H9 (cell line): ENCODE results near the gene RBM22. TPM values are rescaled to one million over a fixed set of nuclear protein-coding genes. Genes with fewer than 3 reads are reported as not detected.

ENCODE experiments used
- DNase-seq: peaks from one replicate; pipeline ENCODE4 v3.0.0-alpha.2; 2017
- H2AFZ ChIP-seq: one replicate; pipeline ENCODE4 v1.6.1; 2013; ENCODE audit warnings: mild to moderate bottlenecking, low read length, control low read depth, moderate library complexity
- H2AK5ac ChIP-seq: 2 replicates; pipeline ENCODE4 v1.6.1; 2013; ENCODE audit warnings: low read length, control low read depth, mixed read lengths; ENCODE audit not compliant: insufficient read length
- H2BK120ac ChIP-seq: one replicate; pipeline ENCODE4 v1.6.1; 2013; ENCODE audit warnings: low read depth, mild to moderate bottlenecking, low read length, control low read depth, inconsistent platforms; ENCODE audit not compliant: poor library complexity, severe bottlenecking
- H2BK12ac ChIP-seq: 2 replicates; pipeline ENCODE4 v1.6.1; 2013; ENCODE audit warnings: low read length, control low read depth, mixed read lengths, low read depth; ENCODE audit not compliant: insufficient read length
- H2BK15ac ChIP-seq: 2 replicates; pipeline ENCODE4 v1.6.1; 2013; ENCODE audit warnings: low read depth, low read length, control low read depth
- H2BK20ac ChIP-seq: one replicate; pipeline ENCODE4 v1.6.1; 2013; ENCODE audit warnings: low read depth, mild to moderate bottlenecking, low read length, control low read depth, inconsistent platforms; ENCODE audit not compliant: poor library complexity, severe bottlenecking
- H2BK5ac ChIP-seq: 2 replicates; pipeline ENCODE4 v1.6.1; 2013; ENCODE audit warnings: low read length, control low read depth, mixed read lengths; ENCODE audit not compliant: insufficient read length
- H3K14ac ChIP-seq: 2 replicates; pipeline ENCODE4 v1.6.1; 2013; ENCODE audit warnings: low read length, control low read depth; ENCODE audit not compliant: insufficient read depth
- H3K18ac ChIP-seq: 2 replicates; pipeline ENCODE4 v1.6.1; 2013; ENCODE audit warnings: low read depth, mild to moderate bottlenecking, mixed read lengths, low read length, control low read depth; ENCODE audit not compliant: insufficient read length
- H3K23ac ChIP-seq: 2 replicates; pipeline ENCODE4 v1.6.1; 2013; ENCODE audit warnings: low read length, control low read depth, mixed read lengths, low read depth; ENCODE audit not compliant: insufficient read length
- H3K23me2 ChIP-seq: 2 replicates; pipeline ENCODE4 v1.6.1; 2013; ENCODE audit warnings: low read depth, mild to moderate bottlenecking, mixed read lengths, low read length, control low read depth; ENCODE audit not compliant: insufficient read length, poor library complexity, severe bottlenecking
- H3K27ac ChIP-seq: 2 replicates; pipeline ENCODE4 v1.5.1; 2013; ENCODE audit warnings: low read length, control low read depth, mixed read lengths, low read depth; ENCODE audit not compliant: insufficient read length
- H3K27me3 ChIP-seq: 2 replicates; pipeline ENCODE4 v1.6.1; 2013; ENCODE audit warnings: low read length, control low read depth, inconsistent platforms; ENCODE audit not compliant: insufficient read depth
- H3K4ac ChIP-seq: 2 replicates; pipeline ENCODE4 v1.6.1; 2013; ENCODE audit warnings: low read depth, mild to moderate bottlenecking, control low read depth, inconsistent platforms, low read length, moderate library complexity
- H3K4me1 ChIP-seq: 2 replicates; pipeline ENCODE4 v1.6.1; 2013; ENCODE audit warnings: low read length, control low read depth, inconsistent platforms; ENCODE audit not compliant: insufficient read depth
- H3K4me2 ChIP-seq: 2 replicates; pipeline ENCODE4 v1.6.1; 2013; ENCODE audit warnings: low read length, control low read depth, mixed read lengths; ENCODE audit not compliant: insufficient read length, insufficient read depth
- H3K56ac ChIP-seq: 2 replicates; pipeline ENCODE4 v1.6.1; 2013; ENCODE audit warnings: low read depth, mild to moderate bottlenecking, mixed read lengths, low read length, control low read depth; ENCODE audit not compliant: insufficient read length
- H3K79me1 ChIP-seq: 2 replicates; pipeline ENCODE4 v1.6.1; 2013; ENCODE audit warnings: low read depth, mild to moderate bottlenecking, moderate library complexity, low read length, control low read depth, inconsistent platforms; ENCODE audit not compliant: insufficient read depth, poor library complexity, severe bottlenecking
- H3K79me2 ChIP-seq: 2 replicates; pipeline ENCODE4 v1.6.1; 2013; ENCODE audit warnings: low read length, control low read depth, inconsistent platforms; ENCODE audit not compliant: insufficient read depth
- H3K9ac ChIP-seq: 2 replicates; pipeline ENCODE4 v1.6.1; 2013; ENCODE audit warnings: low read length, control low read depth, mixed read lengths; ENCODE audit not compliant: insufficient read length; ENCODE audit errors: extremely low read depth
- H3K9me3 ChIP-seq: one replicate; pipeline ENCODE4 v1.6.1; 2013; ENCODE audit warnings: low read depth, low read length, inconsistent platforms; ENCODE audit not compliant: control insufficient read depth
- H3T11ph ChIP-seq: one replicate; pipeline ENCODE4 v1.6.1; 2013; ENCODE audit warnings: mild to moderate bottlenecking, low read length, control low read depth, inconsistent platforms
- H4K20me1 ChIP-seq: one replicate; pipeline ENCODE4 v1.6.1; 2013; ENCODE audit not compliant: control insufficient read depth, insufficient read length, insufficient read depth
- H4K5ac ChIP-seq: 2 replicates; pipeline ENCODE4 v1.6.1; 2013; ENCODE audit warnings: low read depth, mild to moderate bottlenecking, mixed read lengths, low read length, control low read depth; ENCODE audit not compliant: insufficient read length
- H4K8ac ChIP-seq: replicated peaks from 2 replicates; pipeline ENCODE4 v1.6.1; 2013; ENCODE audit warnings: low read length, control low read depth, mixed read lengths, low read depth; ENCODE audit not compliant: insufficient read length
- H4K91ac ChIP-seq: 2 replicates; pipeline ENCODE4 v1.6.1; 2013; ENCODE audit warnings: low read depth, mild to moderate bottlenecking, moderate library complexity, mixed read lengths, low read length, control low read depth; ENCODE audit not compliant: insufficient read length
- H3K27ac Mint-ChIP-seq, 3 experiments: 2 replicates in 2 of 3; 3 replicates in 1 of 3; pipeline ENCODE4 v1.8.0; 2020 to 2021; ENCODE audit warnings: mixed read lengths in 3 of 3, mild to moderate bottlenecking in 1 of 3, moderate library complexity in 1 of 3
- H3K27me3 Mint-ChIP-seq: 2 replicates; pipeline ENCODE4 v1.8.0; 2021; ENCODE audit warnings: low read depth, mild to moderate bottlenecking, moderate library complexity, mixed read lengths
- H3K36me3 Mint-ChIP-seq, 3 experiments: 2 replicates in 2 of 3; 3 replicates in 1 of 3; pipeline ENCODE4 v1.8.0; 2020 to 2021; ENCODE audit warnings: low read depth in 3 of 3, mixed read lengths in 3 of 3; ENCODE audit not compliant: insufficient read depth in 1 of 3
- H3K4me1 Mint-ChIP-seq, 2 experiments: 2 replicates each; pipeline ENCODE4 v1.8.0; 2020; ENCODE audit warnings: mixed read lengths in 2 of 2
- H3K4me3 Mint-ChIP-seq, 2 experiments: 2 replicates in 1 of 2; 3 replicates in 1 of 2; pipeline ENCODE4 v1.8.0; 2020 to 2021; ENCODE audit warnings: mild to moderate bottlenecking in 2 of 2, mixed read lengths in 2 of 2, moderate library complexity in 1 of 2
- H3K9me3 Mint-ChIP-seq, 2 experiments: 2 replicates in 1 of 2; 3 replicates in 1 of 2; pipeline ENCODE4 v1.8.0; 2020; ENCODE audit warnings: mild to moderate bottlenecking in 2 of 2, mixed read lengths in 2 of 2, moderate library complexity in 1 of 2
- WGBS: extraction: QIAGEN DNeasy Blood & Tissue Kit; methylation state at CpG from one replicate; pipeline ENCODE4 v1.1.7; 2013; ENCODE audit warnings: missing lambda C conversion rate, low lambda C conversion rate, mixed read lengths; ENCODE audit not compliant: insufficient read length; ENCODE audit errors: extremely low coverage; 5-methylcytosine and 5-hydroxymethylcytosine counted together
- total RNA-seq: library from RNA; stranded (reverse); gene quantifications from 2 replicates; pipeline ENCODE4 v1.2.1, GENCODE V29; 2021
- TF ChIP-seq, protein P1 (sequence below): fragments of 200-600 bp; sonication (generic); conservative IDR thresholded peaks from 3 replicates; pipeline ENCODE4 v1.8.0; 2021; ENCODE audit warnings: antibody characterized with exemption, mild to moderate bottlenecking

RBM22 gene
- total RNA-seq, 1 experiment from 2014 or later: 47.0 TPM

GRCh38 chr5:150644058-150644457 lies 56.8 kb downstream of the RBM22 start:
- H3K4me3 Mint-ChIP-seq: no peak overlapping the region

More at GRCh38 chr5:150644058-150644457, 56.8 kb downstream of the RBM22 start:
- no peaks in the 10 kb centered on the region for H3K23me2 ChIP-seq
- no peak overlapping the region for H2BK12ac ChIP-seq
- TF ChIP-seq, protein P1, sequence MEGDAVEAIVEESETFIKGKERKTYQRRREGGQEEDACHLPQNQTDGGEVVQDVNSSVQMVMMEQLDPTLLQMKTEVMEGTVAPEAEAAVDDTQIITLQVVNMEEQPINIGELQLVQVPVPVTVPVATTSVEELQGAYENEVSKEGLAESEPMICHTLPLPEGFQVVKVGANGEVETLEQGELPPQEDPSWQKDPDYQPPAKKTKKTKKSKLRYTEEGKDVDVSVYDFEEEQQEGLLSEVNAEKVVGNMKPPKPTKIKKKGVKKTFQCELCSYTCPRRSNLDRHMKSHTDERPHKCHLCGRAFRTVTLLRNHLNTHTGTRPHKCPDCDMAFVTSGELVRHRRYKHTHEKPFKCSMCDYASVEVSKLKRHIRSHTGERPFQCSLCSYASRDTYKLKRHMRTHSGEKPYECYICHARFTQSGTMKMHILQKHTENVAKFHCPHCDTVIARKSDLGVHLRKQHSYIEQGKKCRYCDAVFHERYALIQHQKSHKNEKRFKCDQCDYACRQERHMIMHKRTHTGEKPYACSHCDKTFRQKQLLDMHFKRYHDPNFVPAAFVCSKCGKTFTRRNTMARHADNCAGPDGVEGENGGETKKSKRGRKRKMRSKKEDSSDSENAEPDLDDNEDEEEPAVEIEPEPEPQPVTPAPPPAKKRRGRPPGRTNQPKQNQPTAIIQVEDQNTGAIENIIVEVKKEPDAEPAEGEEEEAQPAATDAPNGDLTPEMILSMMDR: no peak
- no peak overlapping the region for H4K91ac ChIP-seq
- WGBS: no CpG with 5 or more reads among the region's 5 CpGs
- H4K5ac ChIP-seq: no peak overlapping the region
- no peak overlapping the region for H2AFZ ChIP-seq
- peaks cover 2% of the 10 kb centered on the region; the same call in 1 of the 2 replicates for H3K4me1 ChIP-seq
- peaks cover 36 to 51% of the 10 kb centered on the region in 2 experiments for H3K4me1 Mint-ChIP-seq
- no peak overlapping the region for H2BK5ac ChIP-seq
- H3K27me3 ChIP-seq: no peaks in the 10 kb centered on the region
- H3K14ac ChIP-seq: no peak overlapping the region
- no peak overlapping the region for H3K23ac ChIP-seq
- H3T11ph ChIP-seq: no peak overlapping the region
- no peak overlapping the region for H3K18ac ChIP-seq
- peaks cover 2% of the 10 kb centered on the region; the same call in 1 of the 2 replicates for H3K27me3 Mint-ChIP-seq
- no peaks in the 10 kb centered on the region for H4K20me1 ChIP-seq
- no peaks in the 10 kb centered on the region for H3K9me3 Mint-ChIP-seq
- H3K79me1 ChIP-seq: no peaks in the 10 kb centered on the region
- H2BK20ac ChIP-seq: no peak overlapping the region
- no peak overlapping the region for H3K4me2 ChIP-seq
- H2BK15ac ChIP-seq: no peak overlapping the region
- H2BK120ac ChIP-seq: no peak overlapping the region
- H3K9me3 ChIP-seq: no peaks in the 10 kb centered on the region
- H3K4ac ChIP-seq: no peak overlapping the region
- H3K79me2 ChIP-seq: no peaks in the 10 kb centered on the region
- DNase-seq: no peak
- peak overlapping the region in 2 of 3 experiments; percentile 44 to 85; a peak in 5 of 7 replicates for H3K27ac Mint-ChIP-seq
- no peak overlapping the region for H3K56ac ChIP-seq
- no peak overlapping the region for H3K27ac ChIP-seq
- H2AK5ac ChIP-seq: no peak overlapping the region
- no peak overlapping the region for H3K9ac ChIP-seq
- no peak overlapping the region for H4K8ac ChIP-seq
- H3K36me3 Mint-ChIP-seq: no peaks in the 10 kb centered on the region
